Trophoblast cell (in vitro differentiated cells and primary cell): ENCODE results near the gene FAM227B.

ENCODE experiments used
- DNase-seq, 2 donors: peaks; one replicate each; pipeline ENCODE4 v3.0.0-alpha.2; 2016
- H2AFZ ChIP-seq: 2 replicates; pipeline ENCODE4 v1.6.1; 2013; ENCODE audit warnings: low read length, moderate library complexity, mild to moderate bottlenecking; ENCODE audit not compliant: insufficient read depth, poor library complexity
- H2AK5ac ChIP-seq: 2 replicates; pipeline ENCODE4 v1.6.1; 2013; ENCODE audit warnings: mild to moderate bottlenecking, low read length
- H2BK120ac ChIP-seq: 2 replicates; pipeline ENCODE4 v1.6.1; 2013; ENCODE audit warnings: low read length, mild to moderate bottlenecking, moderate library complexity; ENCODE audit not compliant: insufficient read depth, poor library complexity
- H2BK12ac ChIP-seq: 2 replicates; pipeline ENCODE4 v1.6.1; 2013; ENCODE audit warnings: mild to moderate bottlenecking, low read length, moderate library complexity
- H2BK5ac ChIP-seq: 2 replicates; pipeline ENCODE4 v1.6.1; 2013; ENCODE audit warnings: low read length, low read depth, moderate library complexity, mild to moderate bottlenecking; ENCODE audit not compliant: poor library complexity
- H3K14ac ChIP-seq: 2 replicates; pipeline ENCODE4 v1.6.1; 2013; ENCODE audit warnings: mild to moderate bottlenecking, low read length
- H3K18ac ChIP-seq: 2 replicates; pipeline ENCODE4 v1.6.1; 2013; ENCODE audit warnings: mild to moderate bottlenecking, low read length
- H3K23ac ChIP-seq: 2 replicates; pipeline ENCODE4 v1.6.1; 2013; ENCODE audit warnings: low read length
- H3K27ac ChIP-seq: 2 replicates; pipeline ENCODE4 v1.5.1; 2013; ENCODE audit warnings: low read depth, mild to moderate bottlenecking, inconsistent platforms, low read length, moderate library complexity
- H3K27me3 ChIP-seq: 2 replicates; pipeline ENCODE4 v1.6.1; 2013; ENCODE audit warnings: inconsistent platforms, mild to moderate bottlenecking, low read length, moderate library complexity; ENCODE audit not compliant: insufficient read depth
- H3K36me3 ChIP-seq, 2 experiments: 1 replicate in 1 of 2; 2 replicates in 1 of 2; pipeline ENCODE4 v1.6.1; 2013; ENCODE audit warnings: low read length in 2 of 2, mild to moderate bottlenecking in 2 of 2, moderate library complexity in 1 of 2; ENCODE audit not compliant: insufficient read depth in 2 of 2, control insufficient read depth in 1 of 2
- H3K4ac ChIP-seq: 2 replicates; pipeline ENCODE4 v1.6.1; 2013; ENCODE audit warnings: low read depth, mild to moderate bottlenecking, low read length, moderate library complexity
- H3K4me1 ChIP-seq, 2 experiments: 1 replicate in 1 of 2; 2 replicates in 1 of 2; pipeline ENCODE4 v1.6.1; 2013; ENCODE audit warnings: low read length in 2 of 2, mild to moderate bottlenecking in 2 of 2, moderate library complexity in 1 of 2; ENCODE audit not compliant: insufficient read depth in 2 of 2, control insufficient read depth in 1 of 2
- H3K4me2 ChIP-seq: 2 replicates; pipeline ENCODE4 v1.6.1; 2013; ENCODE audit warnings: inconsistent platforms, mild to moderate bottlenecking, low read length, moderate library complexity
- H3K4me3 ChIP-seq: 2 replicates; pipeline ENCODE4 v1.5.1; 2013; ENCODE audit warnings: mild to moderate bottlenecking, low read depth, low read length, inconsistent platforms
- H3K79me1 ChIP-seq: one replicate; pipeline ENCODE4 v1.6.1; 2013; ENCODE audit warnings: low read length
- H3K79me2 ChIP-seq: 2 replicates; pipeline ENCODE4 v1.6.1; 2013; ENCODE audit warnings: low read length, mild to moderate bottlenecking; ENCODE audit not compliant: control insufficient read depth, insufficient read depth, poor library complexity
- H3K9ac ChIP-seq: 2 replicates; pipeline ENCODE4 v1.6.1; 2013; ENCODE audit warnings: mild to moderate bottlenecking, low read length
- H3K9me3 ChIP-seq: 2 replicates; pipeline ENCODE4 v1.6.1; 2013; ENCODE audit warnings: low read depth, mild to moderate bottlenecking, control low read depth, inconsistent platforms, low read length; ENCODE audit not compliant: insufficient read depth
- H4K12ac ChIP-seq: 2 replicates; pipeline ENCODE4 v1.6.1; 2013; ENCODE audit warnings: low read depth, mild to moderate bottlenecking, low read length, moderate library complexity
- H4K8ac ChIP-seq: 2 replicates; pipeline ENCODE4 v1.6.1; 2013; ENCODE audit warnings: low read depth, mild to moderate bottlenecking, low read length, moderate library complexity
- H4K91ac ChIP-seq: one replicate; pipeline ENCODE4 v1.6.1; 2013; ENCODE audit warnings: low read depth, mild to moderate bottlenecking, low read length, moderate library complexity
- WGBS: extraction: QIAGEN DNeasy Blood & Tissue Kit; methylation state at CpG from one replicate; pipeline ENCODE4 v1.1.7; 2013; ENCODE audit warnings: missing lambda C conversion rate; ENCODE audit not compliant: insufficient read length, insufficient coverage; ENCODE audit errors: extremely low coverage; 5-methylcytosine and 5-hydroxymethylcytosine counted together

FAM227B gene

DNA sequence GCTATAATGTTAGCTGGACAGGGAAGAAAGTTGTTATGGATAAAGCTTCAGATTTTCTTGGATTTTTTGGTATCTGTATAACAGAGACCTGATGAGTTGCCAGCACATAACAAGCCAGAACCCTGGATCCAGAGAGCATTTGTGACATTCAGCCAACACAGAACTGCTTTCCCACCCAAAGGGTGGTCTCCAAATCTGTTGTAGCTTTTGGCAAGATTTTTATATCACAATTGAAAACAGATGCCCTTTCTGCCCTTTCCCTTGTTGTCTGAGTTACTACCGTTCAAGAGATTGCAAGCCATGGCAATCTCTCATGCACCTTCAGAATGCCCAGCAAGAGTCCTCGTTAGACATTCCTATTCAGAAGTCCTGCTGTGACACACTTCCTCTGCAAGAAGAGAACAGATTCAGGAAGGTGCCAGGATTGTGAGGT, 305.2 kb downstream of the FAM227B start:
- peaks cover 0 to 3% of the 10 kb centered on the region in 2 experiments for H3K36me3 ChIP-seq
- H3K4me2 ChIP-seq, result no peak overlapping the region
- no peak overlapping the region for H2BK120ac ChIP-seq
- no peak overlapping the region for H4K91ac ChIP-seq
- DNase-seq, result no peak
- no peak overlapping the region for H2BK12ac ChIP-seq
- H3K18ac ChIP-seq, result no peak overlapping the region
- H3K9ac ChIP-seq, result no peak overlapping the region
- WGBS, result no CpG with 5 or more reads among the region's 2 CpGs
- H3K27ac ChIP-seq, result no peak overlapping the region
- no peaks in the 10 kb centered on the region for H3K4me1 ChIP-seq
- H3K4ac ChIP-seq, result no peak overlapping the region
- H2AFZ ChIP-seq, result no peak overlapping the region
- no peak overlapping the region for H2BK5ac ChIP-seq
- H4K8ac ChIP-seq, result no peak overlapping the region
- H3K9me3 ChIP-seq, result no peaks in the 10 kb centered on the region
- no peak overlapping the region for H3K14ac ChIP-seq
- no peak overlapping the region for H3K23ac ChIP-seq
- no peaks in the 10 kb centered on the region for H3K79me1 ChIP-seq
- no peak overlapping the region for H2AK5ac ChIP-seq
- H3K79me2 ChIP-seq, result no peaks in the 10 kb centered on the region
- no peak overlapping the region for H4K12ac ChIP-seq
- H3K27me3 ChIP-seq, result no peaks in the 10 kb centered on the region
- no peak overlapping the region for H3K4me3 ChIP-seq

DNA sequence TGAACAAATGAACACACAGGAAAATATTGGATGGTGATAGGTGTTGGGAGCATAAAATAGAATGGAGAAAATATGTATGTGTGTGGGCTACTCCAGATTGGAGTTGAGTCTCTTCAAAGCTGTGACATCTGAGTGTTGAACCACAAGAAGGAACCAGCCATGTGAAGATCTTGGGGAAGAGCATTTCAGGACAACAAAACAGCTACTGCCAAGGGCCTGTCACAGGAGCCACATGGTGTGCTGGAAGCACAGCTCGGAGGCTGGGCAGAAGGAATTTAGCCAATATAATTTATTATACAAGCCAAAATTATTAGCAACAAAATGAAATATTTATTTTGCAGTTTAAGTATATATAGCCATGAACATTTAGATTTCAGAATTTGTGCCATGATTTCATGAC, 305.9 kb downstream of the FAM227B start:
- WGBS, result no CpG with 5 or more reads among the region's 1 CpG
- Histone ChIP-seq H2BK120ac (no peak overlapping the region), H3K9ac (no peak overlapping the region), H4K8ac (no peak overlapping the region), H3K18ac (no peak overlapping the region), H2AFZ (no peak overlapping the region), H2BK5ac (no peak overlapping the region), H2AK5ac (no peak overlapping the region), H3K4me2 (no peak overlapping the region), H3K4me3 (no peak overlapping the region), H3K79me1 (no peaks in the 10 kb centered on the region), H4K12ac (no peak overlapping the region), H3K4me1 (no peaks in the 10 kb centered on the region), H3K27ac (no peak overlapping the region), H3K9me3 (no peaks in the 10 kb centered on the region), H3K14ac (no peak overlapping the region), H4K91ac (no peak overlapping the region), H3K23ac (no peak overlapping the region), H2BK12ac (no peak overlapping the region), H3K4ac (no peak overlapping the region), H3K79me2 (no peaks in the 10 kb centered on the region), H3K27me3 (no peaks in the 10 kb centered on the region), H3K36me3 (peaks cover 0 to 3% of the 10 kb centered on the region in 2 experiments)
- DNase-seq, result no peak

- no peak overlapping the region for H3K23ac ChIP-seq
- H2AFZ ChIP-seq, result no peak overlapping the region
- WGBS, result no CpG with 5 or more reads among the region's 1 CpG
- H3K9ac ChIP-seq, result no peak overlapping the region
- no peak for DNase-seq
- no peak overlapping the region for H2AK5ac ChIP-seq
- no peak overlapping the region for H2BK12ac ChIP-seq
- H3K27ac ChIP-seq, result no peak overlapping the region
- H3K4ac ChIP-seq, result no peak overlapping the region
- H2BK5ac ChIP-seq, result no peak overlapping the region
- no peak overlapping the region for H2BK120ac ChIP-seq
- no peaks in the 10 kb centered on the region for H3K27me3 ChIP-seq
- H3K18ac ChIP-seq, result no peak overlapping the region
- H4K12ac ChIP-seq, result no peak overlapping the region
- no peak overlapping the region for H4K91ac ChIP-seq
- H3K14ac ChIP-seq, result no peak overlapping the region
- H3K79me2 ChIP-seq, result no peaks in the 10 kb centered on the region
- no peaks in the 10 kb centered on the region for H3K4me1 ChIP-seq
- H3K4me2 ChIP-seq, result no peak overlapping the region
- no peak overlapping the region for H3K4me3 ChIP-seq
- H3K36me3 ChIP-seq, result no peaks in the 10 kb centered on the region
- H3K9me3 ChIP-seq, result no peaks in the 10 kb centered on the region
- H3K79me1 ChIP-seq, result no peaks in the 10 kb centered on the region
- no peak overlapping the region for H4K8ac ChIP-seq
These were observed 307.0 kb downstream of the FAM227B start for GRCh38 chr15:49313650-49314049.

DNA sequence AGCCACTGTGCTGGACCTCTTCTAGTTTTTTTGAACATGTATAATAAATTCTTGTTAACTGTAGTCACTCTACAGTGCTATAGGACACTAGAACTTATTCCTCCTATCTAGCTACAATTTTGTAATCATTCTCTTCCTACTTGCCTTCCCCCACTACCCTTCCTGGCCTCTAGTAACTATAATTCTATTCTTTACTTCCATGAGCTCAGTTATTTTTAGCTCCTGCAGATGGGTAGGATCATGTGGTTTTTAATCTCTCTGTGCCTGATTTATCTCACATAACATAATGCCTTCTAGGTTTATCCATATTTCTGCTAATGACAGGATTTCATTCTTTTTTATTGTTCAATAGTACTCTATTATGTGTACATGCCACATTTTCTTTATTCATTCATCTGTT, 310.7 kb downstream of the FAM227B start:
- no peak overlapping the region for H3K14ac ChIP-seq
- H2AFZ ChIP-seq, result no peak overlapping the region
- no peak overlapping the region for H4K8ac ChIP-seq
- no peak overlapping the region for H2BK12ac ChIP-seq
- no peaks in the 10 kb centered on the region for H3K79me2 ChIP-seq
- H2BK5ac ChIP-seq, result no peak overlapping the region
- no peaks in the 10 kb centered on the region for H3K36me3 ChIP-seq
- H3K23ac ChIP-seq, result no peak overlapping the region
- no peak overlapping the region for H4K91ac ChIP-seq
- H4K12ac ChIP-seq, result no peak overlapping the region
- H3K4me3 ChIP-seq, result no peak overlapping the region
- H3K27ac ChIP-seq, result no peak overlapping the region
- no peaks in the 10 kb centered on the region for H3K79me1 ChIP-seq
- no peak overlapping the region for H3K9ac ChIP-seq
- no peaks in the 10 kb centered on the region for H3K9me3 ChIP-seq
- H2BK120ac ChIP-seq, result no peak overlapping the region
- H3K4me2 ChIP-seq, result no peak overlapping the region
- H3K4ac ChIP-seq, result no peak overlapping the region
- H3K18ac ChIP-seq, result no peak overlapping the region
- no peak overlapping the region for H2AK5ac ChIP-seq
- no peak for DNase-seq
- no peaks in the 10 kb centered on the region for H3K4me1 ChIP-seq
- H3K27me3 ChIP-seq, result no peaks in the 10 kb centered on the region
